GM18498 (cell line): ENCODE measurements around the gene TAF3.

Experiments used
- ATAC-seq: cut with Tn5 transposase; IDR thresholded peaks from one replicate; pipeline ENCODE4 v1.9.1; 2021; ENCODE audit warnings: mild to moderate bottlenecking, moderate library complexity; ENCODE audit not compliant: unreplicated experiment

TAF3 gene

GRCh38 chr10:7962592-7962991 lies 144.3 kb downstream of the TAF3 start:
- no peak for ATAC-seq

- no peak for ATAC-seq
Observed at GRCh38 chr10:7965457-7965856, 147.2 kb downstream of the TAF3 start.

GRCh38 chr10:7967035-7967434 lies 148.7 kb downstream of the TAF3 start:
- no peak for ATAC-seq

- ATAC-seq, result no peak
Observed at GRCh38 chr10:7968510-7969112, 150.3 kb downstream of the TAF3 start.

- no peak for ATAC-seq
Observed at GRCh38 chr10:7969623-7970022, 151.3 kb downstream of the TAF3 start.

GRCh38 chr10:7971949-7972348 lies 153.6 kb downstream of the TAF3 start:
- ATAC-seq, result no peak

GRCh38 chr10:7972367-7972766 lies 154.1 kb downstream of the TAF3 start:
- ATAC-seq, result no peak

- ATAC-seq, result no peak
Observed at GRCh38 chr10:7980196-7980595, 161.9 kb downstream of the TAF3 start.

- ATAC-seq, result no peak
Observed at GRCh38 chr10:7982727-7983126, 164.4 kb downstream of the TAF3 start.

GRCh38 chr10:7984325-7984724 lies 166.0 kb downstream of the TAF3 start:
- ATAC-seq, result no peak

- ATAC-seq, result no peak
Observed at GRCh38 chr10:7984896-7985295, 166.6 kb downstream of the TAF3 start.

- no peak for ATAC-seq
Observed at GRCh38 chr10:7986851-7987250, 168.5 kb downstream of the TAF3 start.

- ATAC-seq, result no peak
Observed at GRCh38 chr10:7988989-7989388, 170.7 kb downstream of the TAF3 start.

GRCh38 chr10:7998831-7999230 lies 180.5 kb downstream of the TAF3 start:
- ATAC-seq, result no peak

GRCh38 chr10:8004469-8005000 lies 186.2 kb downstream of the TAF3 start:
- no peak for ATAC-seq

GRCh38 chr10:8006274-8006999 lies 188.1 kb downstream of the TAF3 start:
- no peak for ATAC-seq

GRCh38 chr10:8009031-8009430 lies 190.7 kb downstream of the TAF3 start:
- no peak for ATAC-seq

GRCh38 chr10:8013006-8013405 lies 194.7 kb downstream of the TAF3 start:
- ATAC-seq, result no peak

GRCh38 chr10:8013619-8014018 lies 195.3 kb downstream of the TAF3 start:
- ATAC-seq, result no peak

GRCh38 chr10:8014649-8015048 lies 196.3 kb downstream of the TAF3 start:
- no peak for ATAC-seq

GRCh38 chr10:8017277-8017676 lies 199.0 kb downstream of the TAF3 start:
- no peak for ATAC-seq

GRCh38 chr10:8023321-8023720 lies 205.0 kb downstream of the TAF3 start:
- ATAC-seq, result no peak
